Measurements from ENCODE around the gene IQCF2.

GRCh38 chr3:51874411-51874810 lies 13.0 kb downstream of the IQCF2 start:
- TF ChIP-seq CTCF (IDR thresholded peaks at IDR 0.05) (no peak), ZFX (IDR thresholded peaks at IDR 0.05; ENCODE audit: borderline replicate concordance) (no peak)

All from 22Rv1 (cell line).